MCF 10A (cell line): ENCODE data around the gene WNK4. TPM values are rescaled to one million over a fixed set of nuclear protein-coding genes. Genes with fewer than 3 reads are reported as not detected.
A peak's percentile ranks its signal among the peaks of the same experiment; 100 is the strongest.

Experiments used
- BruUV-seq: library from RNA; stranded (reverse); fragments of 400-500 nt; replicated peaks from 2 replicates; lab custom pipeline; 2021; lab: Mats Ljungman, UMichigan
- CTCF ChIA-PET: fragments of 300-600 bp; sonication (Branson Sonifier 250); formaldehyde crosslinking; extraction: SDS; loops from one replicate; lab custom pipeline; 2021; ENCODE audit warnings: antibody characterized with exemption, inconsistent platforms; lab: Yijun Ruan, JAX
- POLR2A ChIA-PET: fragments of 300-600, 350-650 bp; sonication (Branson Sonifier 250); formaldehyde crosslinking; extraction: SDS; loops from one replicate; lab custom pipeline; 2020; ENCODE audit warnings: antibody characterized with exemption, inconsistent platforms; lab: Yijun Ruan, JAX
- DNase-seq: peaks from one replicate; pipeline ENCODE4 v3.0.0-alpha.2; 2018; ENCODE audit not compliant: unreplicated experiment
- H3K27ac Mint-ChIP-seq: one replicate; pipeline ENCODE4 v1.8.0; 2022; ENCODE audit warnings: mild to moderate bottlenecking, low read depth, mixed read lengths; ENCODE audit not compliant: unreplicated experiment
- H3K27me3 Mint-ChIP-seq: one replicate; pipeline ENCODE4 v1.8.0; 2022; ENCODE audit warnings: mixed read lengths; ENCODE audit not compliant: insufficient read depth, unreplicated experiment
- H3K36me3 Mint-ChIP-seq: one replicate; pipeline ENCODE4 v1.8.0; 2022; ENCODE audit warnings: mild to moderate bottlenecking, moderate library complexity, mixed read lengths; ENCODE audit not compliant: insufficient read depth, unreplicated experiment
- H3K4me1 Mint-ChIP-seq: one replicate; pipeline ENCODE4 v1.8.0; 2022; ENCODE audit warnings: mixed read lengths; ENCODE audit not compliant: insufficient read depth, unreplicated experiment
- H3K4me3 Mint-ChIP-seq: one replicate; pipeline ENCODE4 v1.8.0; 2022; ENCODE audit warnings: mild to moderate bottlenecking, moderate library complexity, mixed read lengths; ENCODE audit not compliant: unreplicated experiment
- H3K9me3 Mint-ChIP-seq: one replicate; pipeline ENCODE4 v1.8.0; 2022; ENCODE audit warnings: mixed read lengths; ENCODE audit not compliant: unreplicated experiment
- CTCF ChIP-seq: fragments of 200-600 bp; IDR thresholded peaks from one replicate; pipeline ENCODE4 v1.8.0; 2022; ENCODE audit warnings: antibody characterized with exemption, mild to moderate bottlenecking; ENCODE audit not compliant: unreplicated experiment
- intact Hi-C: fragments of 100-400 bp; cut with micrococcal nuclease; formaldehyde crosslinking; loops from 2 replicates; pipeline ENCODE4 v1.14.1; 2022
- total RNA-seq: library from RNA; stranded (reverse); gene quantifications from 2 replicates; pipeline ENCODE4 v1.2.3, GENCODE V29; 2022

Gene WNK4
- total RNA-seq, 1 experiment from 2014 or later = 2.3 TPM

GRCh38 chr17:42841975-42842685, 61.7 kb downstream of the WNK4 start:
- CTCF ChIA-PET = interaction anchor here (0.6 to 5.0 kb wide), 10 partner anchors 9 to 160 kb away, joined by 3 to 60 read pairs (median 4); partner anchors contain the start of gene PSME3
- Mint-ChIP-seq H3K4me3 (no peak overlapping the region), H3K4me1 (peaks cover 13% of the 10 kb centered on the region), H3K27ac (no peak overlapping the region), H3K9me3 (no peaks in the 10 kb centered on the region), H3K27me3 (no peaks in the 10 kb centered on the region), H3K36me3 (peaks cover 77% of the 10 kb centered on the region)
- intact Hi-C loops = loop anchor here (2.0 kb wide), 1 partner anchor 87 kb away; no protein-coding TSS in a partner anchor
- POLR2A ChIA-PET = interaction anchor here (0.6 to 2.6 kb wide), 5 partner anchors 10 to 121 kb away, joined by 3 to 8 read pairs (median 3); no protein-coding TSS in a partner anchor
- TSS peak; percentile 27 for BruUV-seq
- TF ChIP-seq CTCF = no peak
- no peak for DNase-seq

- POLR2A ChIA-PET = interaction anchor here (0.7 to 3.0 kb wide), 7 partner anchors 8 to 154 kb away, joined by 3 to 11 read pairs (median 6); partner anchors contain the start of genes BECN1 and RPL27
- DNase-seq = peak; percentile 69
- Mint-ChIP-seq H3K27me3 (no peaks in the 10 kb centered on the region), H3K9me3 (no peaks in the 10 kb centered on the region), H3K4me3 (no peak overlapping the region), H3K27ac (no peak overlapping the region), H3K36me3 (peaks cover 64% of the 10 kb centered on the region), H3K4me1 (peaks cover 13% of the 10 kb centered on the region)
- CTCF ChIA-PET = interaction anchor here (0.6 to 5.0 kb wide), 17 partner anchors 10 to 238 kb away, joined by 3 to 60 read pairs (median 4); partner anchors contain the start of genes PSME3 and RPL27
- TF ChIP-seq CTCF = peak; percentile 61
- intact Hi-C loops = loop anchor here (1.0 to 2.0 kb wide), 3 partner anchors 85 to 155 kb away; partner anchors contain the start of gene RPL27
- BruUV-seq = no TSS peak
Measured at GRCh38 chr17:42843358-42843934, 63.0 kb downstream of the WNK4 start.

- H3K4me1 Mint-ChIP-seq = peaks cover 13% of the 10 kb centered on the region
- peaks cover 56% of the 10 kb centered on the region for H3K36me3 Mint-ChIP-seq
- CTCF ChIA-PET = interaction anchor here (0.6 to 5.0 kb wide), 9 partner anchors 10 to 153 kb away, joined by 3 to 60 read pairs (median 5); partner anchors contain the start of gene RPL27
- POLR2A ChIA-PET = interaction anchor here (1.0 to 3.0 kb wide), 8 partner anchors 9 to 154 kb away, joined by 3 to 9 read pairs (median 6); partner anchors contain the start of gene RPL27
- DNase-seq = no peak
- no peak within 1 kb of the TSS for H3K4me3 Mint-ChIP-seq
- H3K27ac Mint-ChIP-seq = no peak within 1 kb of the TSS
- no TSS peak for BruUV-seq
- intact Hi-C loops = no loop called here
- no peak for TF ChIP-seq CTCF
- H3K27me3 Mint-ChIP-seq = no peaks in the 10 kb centered on the region
- no peaks in the 10 kb centered on the region for H3K9me3 Mint-ChIP-seq
Measured at GRCh38 chr17:42844271-42844670, 63.9 kb downstream of the WNK4 start, which contains the start of gene AOC2. AOC2 (plus strand) TSS chr17:42844580; CDS start chr17:42844627, 47 bp downstream.
